Smooth muscle cell (in vitro differentiated cells): Measurements from ENCODE around the gene A4GALT. TPM values are rescaled to one million over a fixed set of nuclear protein-coding genes. Genes with fewer than 3 reads are reported as not detected.
A peak's percentile ranks its signal among the peaks of the same experiment; 100 is the strongest.

Source experiments
- DNase-seq: peaks from one replicate; lab custom pipeline; 2025; ENCODE audit not compliant: unreplicated experiment; lab: John Stamatoyannopoulos, UW
- H2AFZ ChIP-seq: fragments of 200-600 bp; sonication (generic); 2 replicates; pipeline ENCODE4 v1.6.0; 2016; ENCODE audit warnings: antibody characterized with exemption, low read depth, mild to moderate bottlenecking
- H3F3A ChIP-seq: fragments of 200-600 bp; sonication (generic); 2 replicates; pipeline ENCODE4 v1.6.0; 2017; ENCODE audit warnings: antibody characterized with exemption, low read depth
- H3K27ac ChIP-seq: fragments of 200-600 bp; sonication (generic); 2 replicates; pipeline ENCODE4 v1.5.1; 2016; ENCODE audit warnings: low read depth, mild to moderate bottlenecking
- H3K27me3 ChIP-seq: fragments of 200-600 bp; sonication (generic); 2 replicates; pipeline ENCODE4 v1.6.1; 2016; ENCODE audit warnings: low read depth, mild to moderate bottlenecking
- H3K36me3 ChIP-seq: fragments of 200-600 bp; sonication (generic); 2 replicates; pipeline ENCODE4 v1.5.1; 2016; ENCODE audit warnings: low read depth
- H3K4me1 ChIP-seq: fragments of 200-600 bp; sonication (generic); 2 replicates; pipeline ENCODE4 v1.5.1; 2016; ENCODE audit warnings: low read depth
- H3K4me2 ChIP-seq: fragments of 200-600 bp; sonication (generic); 2 replicates; pipeline ENCODE4 v1.6.0; 2016; ENCODE audit warnings: mild to moderate bottlenecking
- H3K4me3 ChIP-seq: fragments of 200-600 bp; sonication (generic); 2 replicates; pipeline ENCODE4 v1.5.1; 2016; ENCODE audit warnings: mild to moderate bottlenecking
- H3K79me2 ChIP-seq: fragments of 200-600 bp; sonication (generic); 2 replicates; pipeline ENCODE4 v1.6.0; 2016; ENCODE audit warnings: low read depth, mild to moderate bottlenecking
- H3K9ac ChIP-seq: fragments of 200-600 bp; sonication (generic); 2 replicates; pipeline ENCODE4 v1.6.0; 2016; ENCODE audit warnings: low read depth
- H3K9me3 ChIP-seq: fragments of 200-600 bp; sonication (generic); replicated peaks from 2 replicates; pipeline ENCODE4 v1.5.1; 2016; ENCODE audit warnings: low read depth
- H4K20me1 ChIP-seq: fragments of 200-600 bp; sonication (generic); 2 replicates; pipeline ENCODE4 v1.6.0; 2016; ENCODE audit warnings: low read depth
- WGBS: methylation state at CpG from one replicate; pipeline ENCODE4 v1.1.7; 2016; ENCODE audit warnings: low lambda C conversion rate; 5-methylcytosine and 5-hydroxymethylcytosine counted together
- polyA plus RNA-seq: library from polyadenylated mRNA; unstranded; fragments of >200 nt; fragmentation: Nextera tagmentation; extraction: Ambion mirVana; gene quantifications from 2 replicates; pipeline ENCODE4 v1.2.1, GENCODE V29; 2016
- total RNA-seq: library from RNA; depleted of rRNA; stranded (reverse); fragments of >200 nt; gene quantifications from 2 replicates; pipeline ENCODE4 v1.2.3, GENCODE V29; 2014
- TF ChIP-seq, protein P1 (sequence below): fragments of 200-600 bp; sonication (generic); IDR thresholded peaks from 2 replicates; pipeline ENCODE4 v1.5.1; 2017; ENCODE audit warnings: borderline replicate concordance, mild to moderate bottlenecking, antibody characterized with exemption; ENCODE audit not compliant: insufficient read depth, poor library complexity, severe bottlenecking

The A4GALT gene
- total and polyA plus RNA-seq, 2 experiments from 2014 or later, result 0.99 to 1.6 TPM

DNA sequence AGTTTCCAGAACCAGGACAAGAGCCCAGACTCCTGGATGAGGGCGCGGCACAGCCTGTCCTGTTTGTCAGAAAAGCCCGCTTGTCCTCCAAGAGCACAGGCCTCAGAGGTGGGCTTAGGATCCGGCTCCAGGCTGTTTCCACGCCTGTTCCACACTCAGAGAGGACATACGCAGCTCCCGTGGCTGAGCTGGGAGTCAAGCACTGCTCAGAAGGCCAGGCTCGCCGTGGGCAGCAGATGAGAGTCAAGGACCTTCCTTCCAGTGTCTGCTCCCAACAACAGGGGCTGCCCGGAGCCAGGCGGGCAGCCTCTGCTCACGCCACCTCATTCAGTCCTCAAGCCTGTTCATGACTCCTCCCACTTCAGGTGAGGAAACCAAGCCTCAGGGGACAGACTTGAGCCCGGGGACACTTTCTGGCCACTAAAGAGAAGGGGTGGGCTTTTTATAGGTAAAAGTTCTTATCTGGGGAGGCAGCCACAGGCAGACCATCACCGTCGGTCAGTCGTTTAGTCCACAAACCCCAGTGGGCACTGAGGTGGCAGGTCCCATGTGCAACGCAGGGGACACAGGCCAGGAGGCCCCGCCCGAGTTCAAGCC lies 75.2 kb downstream of the A4GALT start:
- Histone ChIP-seq H3K79me2 (peaks cover 91% of the 10 kb centered on the region), H3K9me3 (no peaks in the 10 kb centered on the region), H2AFZ (no peak overlapping the region), H3K4me1 (peaks cover 16% of the 10 kb centered on the region), H4K20me1 (peaks cover 80% of the 10 kb centered on the region), H3K27me3 (no peaks in the 10 kb centered on the region), H3K4me3 (no peak overlapping the region), H3K9ac (peak overlapping the region; percentile 6), H3K27ac (peak overlapping the region; percentile 67), H3F3A (no peaks in the 10 kb centered on the region), H3K36me3 (no peaks in the 10 kb centered on the region), H3K4me2 (peak overlapping the region; percentile 73)
- no peak for DNase-seq
- TF ChIP-seq, protein P1, sequence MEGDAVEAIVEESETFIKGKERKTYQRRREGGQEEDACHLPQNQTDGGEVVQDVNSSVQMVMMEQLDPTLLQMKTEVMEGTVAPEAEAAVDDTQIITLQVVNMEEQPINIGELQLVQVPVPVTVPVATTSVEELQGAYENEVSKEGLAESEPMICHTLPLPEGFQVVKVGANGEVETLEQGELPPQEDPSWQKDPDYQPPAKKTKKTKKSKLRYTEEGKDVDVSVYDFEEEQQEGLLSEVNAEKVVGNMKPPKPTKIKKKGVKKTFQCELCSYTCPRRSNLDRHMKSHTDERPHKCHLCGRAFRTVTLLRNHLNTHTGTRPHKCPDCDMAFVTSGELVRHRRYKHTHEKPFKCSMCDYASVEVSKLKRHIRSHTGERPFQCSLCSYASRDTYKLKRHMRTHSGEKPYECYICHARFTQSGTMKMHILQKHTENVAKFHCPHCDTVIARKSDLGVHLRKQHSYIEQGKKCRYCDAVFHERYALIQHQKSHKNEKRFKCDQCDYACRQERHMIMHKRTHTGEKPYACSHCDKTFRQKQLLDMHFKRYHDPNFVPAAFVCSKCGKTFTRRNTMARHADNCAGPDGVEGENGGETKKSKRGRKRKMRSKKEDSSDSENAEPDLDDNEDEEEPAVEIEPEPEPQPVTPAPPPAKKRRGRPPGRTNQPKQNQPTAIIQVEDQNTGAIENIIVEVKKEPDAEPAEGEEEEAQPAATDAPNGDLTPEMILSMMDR, result no peak
- WGBS, result 69% methylated on average over 19 of the region's 19 CpGs

- 48% methylated on average over 22 of the region's 22 CpGs for WGBS
- H3F3A ChIP-seq, result no peaks in the 10 kb centered on the region
- TF ChIP-seq, protein P1, result no peak
- peak overlapping the region; percentile 73 for H3K4me2 ChIP-seq
- H3K4me1 ChIP-seq, result peaks cover 16% of the 10 kb centered on the region
- no peak overlapping the region for H3K4me3 ChIP-seq
- H4K20me1 ChIP-seq, result peaks cover 86% of the 10 kb centered on the region
- peak; percentile 20 for DNase-seq
- H2AFZ ChIP-seq, result no peak overlapping the region
- no peaks in the 10 kb centered on the region for H3K9me3 ChIP-seq
- H3K27me3 ChIP-seq, result no peaks in the 10 kb centered on the region
- peak overlapping the region; percentile 67 for H3K27ac ChIP-seq
- no peaks in the 10 kb centered on the region for H3K36me3 ChIP-seq
- peak overlapping the region; percentile 6 for H3K9ac ChIP-seq
- H3K79me2 ChIP-seq, result peaks cover 94% of the 10 kb centered on the region
Observed at GRCh38 chr22:42644422-42645340, 76.0 kb downstream of the A4GALT start.

- Histone ChIP-seq H3K9me3 (no peaks in the 10 kb centered on the region), H2AFZ (no peak overlapping the region), H3K9ac (no peak overlapping the region), H3K4me3 (no peak overlapping the region), H4K20me1 (peaks cover 93% of the 10 kb centered on the region), H3K27me3 (no peaks in the 10 kb centered on the region), H3K4me2 (peak overlapping the region; percentile 73), H3K36me3 (no peaks in the 10 kb centered on the region), H3K79me2 (peaks cover 96% of the 10 kb centered on the region), H3F3A (no peaks in the 10 kb centered on the region), H3K27ac (peak overlapping the region; percentile 67), H3K4me1 (peaks cover 16% of the 10 kb centered on the region)
- 93% methylated on average over 14 of the region's 14 CpGs for WGBS
- TF ChIP-seq, protein P1, result no peak
- no peak for DNase-seq
Observed at GRCh38 chr22:42643634-42644421, 76.8 kb downstream of the A4GALT start.
